RWPE2 (cell line): ENCODE results near the gene ARHGAP42.

Source experiments
- ATAC-seq: fragments of 200-7000 bp; cut with Tn5 transposase; 3 replicates; pipeline ENCODE4 v1.9.1; 2021; ENCODE audit warnings: low read depth
- DNase-seq: peaks from one replicate; pipeline ENCODE4 v3.0.0-alpha.2; 2020; ENCODE audit warnings: low spot score
- H3K27ac ChIP-seq: fragments of 450-650 bp; 2 replicates; pipeline ENCODE4 v1.5.1; 2017; ENCODE audit warnings: mild to moderate bottlenecking; ENCODE audit not compliant: poor library complexity, severe bottlenecking
- H3K27me3 ChIP-seq: fragments of 250-450 bp; sonication (Bioruptor Pico); 2 replicates; pipeline ENCODE4 v1.5.1; 2021; ENCODE audit warnings: mild to moderate bottlenecking, moderate library complexity; ENCODE audit not compliant: insufficient read depth, poor library complexity, severe bottlenecking
- H3K36me3 ChIP-seq: fragments of 250-450 bp; sonication (Bioruptor Pico); 2 replicates; pipeline ENCODE4 v1.5.1; 2020; ENCODE audit warnings: low read depth, mild to moderate bottlenecking, moderate library complexity
- H3K4me1 ChIP-seq: fragments of 250-450 bp; sonication (Bioruptor Pico); 2 replicates; pipeline ENCODE4 v1.5.1; 2021; ENCODE audit warnings: mild to moderate bottlenecking, moderate library complexity; ENCODE audit not compliant: insufficient read depth, poor library complexity, severe bottlenecking
- H3K4me3 ChIP-seq: fragments of 250-450 bp; sonication (Bioruptor Pico); 2 replicates; pipeline ENCODE4 v1.5.1; 2021; ENCODE audit warnings: mild to moderate bottlenecking, moderate library complexity; ENCODE audit not compliant: severe bottlenecking
- H3K9me3 ChIP-seq: fragments of 250-450 bp; sonication (Bioruptor Pico); 2 replicates; pipeline ENCODE4 v1.5.1; 2021; ENCODE audit warnings: mild to moderate bottlenecking, moderate library complexity; ENCODE audit not compliant: severe bottlenecking
- TF ChIP-seq, protein P1 (sequence below): fragments of 450-650 bp; IDR thresholded peaks from one replicate; pipeline ENCODE4 v1.5.1; 2017; ENCODE audit warnings: mild to moderate bottlenecking, moderate library complexity; ENCODE audit not compliant: poor library complexity, severe bottlenecking

The ARHGAP42 gene

GRCh38 chr11:101031713-101032112, 344.6 kb downstream of the ARHGAP42 start:
- Histone ChIP-seq H3K4me1 (no peaks in the 10 kb centered on the region), H3K4me3 (no peak overlapping the region), H3K27ac (no peak overlapping the region), H3K27me3 (no peaks in the 10 kb centered on the region), H3K9me3 (no peaks in the 10 kb centered on the region), H3K36me3 (no peaks in the 10 kb centered on the region)
- TF ChIP-seq, protein P1, sequence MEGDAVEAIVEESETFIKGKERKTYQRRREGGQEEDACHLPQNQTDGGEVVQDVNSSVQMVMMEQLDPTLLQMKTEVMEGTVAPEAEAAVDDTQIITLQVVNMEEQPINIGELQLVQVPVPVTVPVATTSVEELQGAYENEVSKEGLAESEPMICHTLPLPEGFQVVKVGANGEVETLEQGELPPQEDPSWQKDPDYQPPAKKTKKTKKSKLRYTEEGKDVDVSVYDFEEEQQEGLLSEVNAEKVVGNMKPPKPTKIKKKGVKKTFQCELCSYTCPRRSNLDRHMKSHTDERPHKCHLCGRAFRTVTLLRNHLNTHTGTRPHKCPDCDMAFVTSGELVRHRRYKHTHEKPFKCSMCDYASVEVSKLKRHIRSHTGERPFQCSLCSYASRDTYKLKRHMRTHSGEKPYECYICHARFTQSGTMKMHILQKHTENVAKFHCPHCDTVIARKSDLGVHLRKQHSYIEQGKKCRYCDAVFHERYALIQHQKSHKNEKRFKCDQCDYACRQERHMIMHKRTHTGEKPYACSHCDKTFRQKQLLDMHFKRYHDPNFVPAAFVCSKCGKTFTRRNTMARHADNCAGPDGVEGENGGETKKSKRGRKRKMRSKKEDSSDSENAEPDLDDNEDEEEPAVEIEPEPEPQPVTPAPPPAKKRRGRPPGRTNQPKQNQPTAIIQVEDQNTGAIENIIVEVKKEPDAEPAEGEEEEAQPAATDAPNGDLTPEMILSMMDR: no peak
- no peak for ATAC-seq
- no peak for DNase-seq

- H3K36me3 ChIP-seq: no peaks in the 10 kb centered on the region
- H3K27ac ChIP-seq: no peak overlapping the region
- ATAC-seq (no peak), DNase-seq (no peak)
- H3K9me3 ChIP-seq: no peaks in the 10 kb centered on the region
- no peak overlapping the region for H3K4me3 ChIP-seq
- no peaks in the 10 kb centered on the region for H3K27me3 ChIP-seq
- no peaks in the 10 kb centered on the region for H3K4me1 ChIP-seq
- TF ChIP-seq, protein P1: no peak
Measured at GRCh38 chr11:101032991-101033390, 345.9 kb downstream of the ARHGAP42 start.

DNA sequence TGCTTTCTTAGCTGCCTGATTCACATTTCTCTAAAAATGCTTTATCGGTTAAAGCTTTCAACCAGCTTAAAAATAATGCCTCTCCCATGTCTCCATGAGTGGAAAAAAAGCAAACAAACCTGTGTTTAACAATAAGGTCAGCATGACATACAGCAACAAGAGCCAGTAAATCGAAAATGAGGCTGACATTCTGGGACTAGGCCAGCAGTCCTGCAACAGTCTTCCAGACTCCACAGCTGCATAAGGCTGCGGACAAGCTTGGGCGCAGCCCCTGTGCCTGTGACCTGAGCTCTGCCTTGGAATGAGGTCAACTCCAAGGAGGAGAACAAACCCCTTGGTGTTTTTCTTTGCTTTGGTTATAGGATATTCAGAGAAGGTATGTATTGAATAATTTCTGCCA, 347.0 kb downstream of the ARHGAP42 start:
- Histone ChIP-seq H3K27ac (no peak overlapping the region), H3K27me3 (no peaks in the 10 kb centered on the region), H3K4me3 (no peak overlapping the region), H3K9me3 (no peaks in the 10 kb centered on the region), H3K36me3 (no peaks in the 10 kb centered on the region), H3K4me1 (no peaks in the 10 kb centered on the region)
- TF ChIP-seq, protein P1: no peak
- DNase-seq (no peak), ATAC-seq (no peak)

GRCh38 chr11:101035872-101036271, 348.8 kb downstream of the ARHGAP42 start:
- H3K4me3 ChIP-seq: no peak overlapping the region
- TF ChIP-seq, protein P1: no peak
- no peak for ATAC-seq

More at GRCh38 chr11:101035872-101036271, 348.8 kb downstream of the ARHGAP42 start:
- no peak overlapping the region for H3K27ac ChIP-seq
- H3K36me3 ChIP-seq: no peaks in the 10 kb centered on the region
- no peaks in the 10 kb centered on the region for H3K4me1 ChIP-seq
- DNase-seq: no peak
- H3K27me3 ChIP-seq: no peaks in the 10 kb centered on the region
- H3K9me3 ChIP-seq: no peaks in the 10 kb centered on the region
